GM12873 (cell line): Measurements from ENCODE around the gene CDKN2B-AS1.

Source experiments
- TF ChIP-seq, protein P1 (sequence below): IDR thresholded peaks from 2 replicates; pipeline ENCODE4 v1.5.1; 2012; ENCODE audit warnings: low read depth, mild to moderate bottlenecking, moderate library complexity, low read length, control low read depth; ENCODE audit not compliant: insufficient read depth; ENCODE audit errors: missing control alignments

CDKN2B-AS1 gene

GRCh38 chr9:22102146-22103053, 107.8 kb downstream of the CDKN2B-AS1 start:
- TF ChIP-seq, protein P1, sequence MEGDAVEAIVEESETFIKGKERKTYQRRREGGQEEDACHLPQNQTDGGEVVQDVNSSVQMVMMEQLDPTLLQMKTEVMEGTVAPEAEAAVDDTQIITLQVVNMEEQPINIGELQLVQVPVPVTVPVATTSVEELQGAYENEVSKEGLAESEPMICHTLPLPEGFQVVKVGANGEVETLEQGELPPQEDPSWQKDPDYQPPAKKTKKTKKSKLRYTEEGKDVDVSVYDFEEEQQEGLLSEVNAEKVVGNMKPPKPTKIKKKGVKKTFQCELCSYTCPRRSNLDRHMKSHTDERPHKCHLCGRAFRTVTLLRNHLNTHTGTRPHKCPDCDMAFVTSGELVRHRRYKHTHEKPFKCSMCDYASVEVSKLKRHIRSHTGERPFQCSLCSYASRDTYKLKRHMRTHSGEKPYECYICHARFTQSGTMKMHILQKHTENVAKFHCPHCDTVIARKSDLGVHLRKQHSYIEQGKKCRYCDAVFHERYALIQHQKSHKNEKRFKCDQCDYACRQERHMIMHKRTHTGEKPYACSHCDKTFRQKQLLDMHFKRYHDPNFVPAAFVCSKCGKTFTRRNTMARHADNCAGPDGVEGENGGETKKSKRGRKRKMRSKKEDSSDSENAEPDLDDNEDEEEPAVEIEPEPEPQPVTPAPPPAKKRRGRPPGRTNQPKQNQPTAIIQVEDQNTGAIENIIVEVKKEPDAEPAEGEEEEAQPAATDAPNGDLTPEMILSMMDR = no peak

DNA sequence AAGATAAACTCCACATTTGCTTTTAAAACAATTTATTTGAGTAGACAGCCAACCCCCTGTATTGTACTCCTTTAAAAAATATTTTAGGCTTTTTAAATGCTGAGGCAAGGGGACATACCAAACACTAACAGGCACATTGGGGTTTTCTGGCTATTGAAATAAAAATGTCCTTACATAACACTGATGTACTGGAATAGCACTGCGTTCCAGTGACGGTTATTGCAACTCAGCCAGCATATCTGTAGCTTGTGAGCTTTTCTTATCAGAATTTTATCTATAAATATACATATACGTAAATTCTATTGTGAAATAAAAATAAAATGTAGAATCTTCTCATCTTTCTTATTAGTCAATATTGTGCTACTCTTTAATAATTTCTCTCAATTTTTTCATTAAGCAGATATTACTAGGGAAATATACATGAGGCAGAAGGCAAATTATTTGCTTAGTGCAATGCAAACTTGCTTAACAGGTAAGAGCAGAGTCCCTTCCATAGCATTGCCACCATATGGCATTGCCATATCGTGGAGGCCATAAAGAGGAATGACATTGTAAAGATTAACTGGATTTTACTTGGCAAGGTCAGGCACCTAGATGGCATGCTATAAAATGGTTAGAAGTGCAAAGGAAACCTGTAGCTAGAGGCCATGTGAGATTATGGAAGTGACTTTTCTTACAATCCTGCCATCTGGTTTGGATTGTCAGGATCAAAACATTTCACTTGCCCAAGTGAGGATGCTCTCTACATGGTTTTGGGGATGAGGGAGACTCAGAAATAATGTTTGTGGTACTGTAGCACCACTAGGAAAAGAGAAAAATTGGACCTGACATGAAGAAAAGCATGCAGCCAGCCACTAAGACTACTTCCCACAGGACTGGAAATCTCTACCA, 109.3 kb downstream of the CDKN2B-AS1 start:
- TF ChIP-seq, protein P1 = no peak

- TF ChIP-seq, protein P1 = no peak
Observed at GRCh38 chr9:22105005-22105722, 110.6 kb downstream of the CDKN2B-AS1 start.

- TF ChIP-seq, protein P1 = no peak
Observed at GRCh38 chr9:22107202-22108045, 112.8 kb downstream of the CDKN2B-AS1 start.

DNA sequence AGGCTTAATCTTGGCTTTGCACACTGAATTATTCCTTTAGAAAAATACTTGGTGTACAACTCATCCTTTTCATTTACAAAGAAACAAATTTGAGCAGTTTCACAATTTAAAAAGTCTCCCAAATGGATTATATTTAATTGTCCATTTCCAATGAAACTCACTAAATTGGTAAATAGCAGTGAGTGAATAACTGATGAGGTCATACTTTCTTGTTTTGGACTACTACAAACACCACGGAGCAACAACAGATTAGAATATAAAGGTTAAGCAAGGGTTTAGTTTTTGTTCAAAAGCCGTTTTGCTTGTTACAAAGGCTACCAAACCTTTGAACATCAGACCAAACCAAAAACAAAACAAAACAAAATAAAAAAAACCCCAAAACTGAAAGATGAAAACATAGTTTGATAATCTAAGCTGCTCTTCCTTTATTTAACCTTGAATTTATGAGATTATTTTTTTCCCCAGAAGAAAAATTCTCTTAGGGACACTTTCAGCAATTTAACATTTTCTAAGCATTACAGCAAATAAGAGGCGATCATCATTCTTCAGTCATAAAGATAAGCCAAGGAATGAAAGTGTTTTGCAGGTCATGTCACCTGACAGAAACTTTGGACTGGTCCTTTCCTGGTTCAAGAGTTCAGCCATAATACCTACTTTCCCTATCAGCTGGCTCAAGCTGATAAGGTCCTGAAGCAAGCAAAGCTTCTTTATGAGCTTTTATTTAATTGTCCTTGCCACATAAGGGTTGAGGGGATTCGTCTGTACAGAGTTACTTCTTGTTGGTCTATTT, 114.2 kb downstream of the CDKN2B-AS1 start:
- TF ChIP-seq, protein P1 = no peak
